IMR-90 (cell line): ENCODE measurements around the gene IFT57. TPM values are rescaled to one million over a fixed set of nuclear protein-coding genes. Genes with fewer than 3 reads are reported as not detected.
A peak's percentile ranks its signal among the peaks of the same experiment; 100 is the strongest.

Experiments
- ATAC-seq: fragments of 200-7000 bp; cut with Tn5 transposase; 2 replicates; pipeline ENCODE4 v1.9.1; 2020; ENCODE audit warnings: low read depth, mild to moderate bottlenecking, moderate library complexity
- BruUV-seq: library from RNA; stranded (reverse); fragments of 400-500 nt; replicated peaks from 2 replicates; lab custom pipeline; 2021; lab: Mats Ljungman, UMichigan
- CTCF ChIA-PET: fragments of 300-600 bp; formaldehyde crosslinking; extraction: SDS; loops from one replicate; lab custom pipeline; 2021; ENCODE audit warnings: antibody characterized with exemption; lab: Yijun Ruan, JAX
- POLR2A ChIA-PET: fragments of 300-600 bp; sonication (Branson Sonifier 250); formaldehyde crosslinking; loops from one replicate; lab custom pipeline; 2022; ENCODE audit warnings: antibody characterized with exemption; ENCODE audit not compliant: unreplicated experiment; lab: Charles Lee
- DNase-seq: peaks from one replicate; pipeline ENCODE4 v3.0.0; 2013
- H2AFZ ChIP-seq: replicated peaks from 2 replicates; pipeline ENCODE3; 2013; ENCODE audit warnings: low read length, mild to moderate bottlenecking; ENCODE audit not compliant: poor library complexity
- H2AK5ac ChIP-seq: 2 replicates; pipeline ENCODE4 v1.6.1; 2013; ENCODE audit warnings: low read depth, low read length, inconsistent platforms
- H2AK9ac ChIP-seq: replicated peaks from 2 replicates; pipeline ENCODE3; 2013; ENCODE audit warnings: mild to moderate bottlenecking, low read depth, low read length, moderate library complexity; ENCODE audit not compliant: poor library complexity
- H2BK120ac ChIP-seq: 2 replicates; pipeline ENCODE4 v1.6.1; 2013; ENCODE audit warnings: low read depth, low read length, inconsistent platforms
- H2BK15ac ChIP-seq: 3 replicates; pipeline ENCODE4 v1.6.1; 2013; ENCODE audit warnings: low read depth, low read length, inconsistent platforms
- H2BK20ac ChIP-seq: 2 replicates; pipeline ENCODE4 v1.6.1; 2013; ENCODE audit warnings: low read depth, mild to moderate bottlenecking, inconsistent platforms, low read length, moderate library complexity
- H2BK5ac ChIP-seq: 2 replicates; pipeline ENCODE4 v1.6.1; 2013; ENCODE audit warnings: mild to moderate bottlenecking, low read depth, low read length, inconsistent platforms; ENCODE audit not compliant: poor library complexity, severe bottlenecking
- H3K14ac ChIP-seq: replicated peaks from 2 replicates; pipeline ENCODE4 v1.6.1; 2013; ENCODE audit warnings: low read depth, low read length, inconsistent platforms
- H3K18ac ChIP-seq: 2 replicates; pipeline ENCODE4 v1.6.1; 2013; ENCODE audit warnings: low read depth, low read length, control low read depth
- H3K23ac ChIP-seq: 2 replicates; pipeline ENCODE4 v1.6.1; 2013; ENCODE audit warnings: low read depth, low read length, inconsistent platforms
- H3K27ac ChIP-seq: 2 replicates; pipeline ENCODE4 v1.5.1; 2013; ENCODE audit warnings: mild to moderate bottlenecking, control low read depth, low read length; ENCODE audit not compliant: insufficient read depth
- H3K27me3 ChIP-seq: 2 replicates; pipeline ENCODE4 v1.6.1; 2013; ENCODE audit warnings: low read length; ENCODE audit not compliant: control insufficient read depth, insufficient read depth
- H3K36me3 ChIP-seq: 2 replicates; pipeline ENCODE4 v1.6.1; 2013; ENCODE audit warnings: low read length, mixed read lengths; ENCODE audit not compliant: control insufficient read depth, insufficient read depth
- H3K4ac ChIP-seq: 2 replicates; pipeline ENCODE4 v1.6.1; 2013; ENCODE audit warnings: low read depth, low read length, inconsistent platforms
- H3K4me1 ChIP-seq: 2 replicates; pipeline ENCODE4 v1.6.1; 2013; ENCODE audit warnings: low read length, mixed read lengths; ENCODE audit not compliant: control insufficient read depth, insufficient read depth
- H3K4me2 ChIP-seq: 2 replicates; pipeline ENCODE4 v1.6.1; 2013; ENCODE audit warnings: low read depth, mild to moderate bottlenecking, control low read depth, low read length, moderate library complexity
- H3K4me3 ChIP-seq: 2 replicates; pipeline ENCODE4 v1.5.1; 2013; ENCODE audit warnings: low read depth, mild to moderate bottlenecking, control low read depth, low read length, moderate library complexity; ENCODE audit not compliant: insufficient read depth
- H3K56ac ChIP-seq: 2 replicates; pipeline ENCODE4 v1.6.1; 2013; ENCODE audit warnings: low read length, inconsistent platforms; ENCODE audit not compliant: insufficient read depth; ENCODE audit errors: extremely low read depth
- H3K79me1 ChIP-seq, 2 experiments: 2 replicates each; pipeline ENCODE4 v1.6.1; 2013; ENCODE audit warnings: low read length in 2 of 2, inconsistent platforms in 1 of 2, low read depth in 1 of 2
- H3K9ac ChIP-seq: 2 replicates; pipeline ENCODE4 v1.6.1; 2013; ENCODE audit warnings: low read depth, low read length, control low read depth
- H3K9me1 ChIP-seq: 2 replicates; pipeline ENCODE4 v1.6.1; 2013; ENCODE audit warnings: low read length, inconsistent platforms; ENCODE audit not compliant: insufficient read depth
- H3K9me3 ChIP-seq: 2 replicates; pipeline ENCODE4 v1.6.1; 2013; ENCODE audit warnings: low read length; ENCODE audit not compliant: control insufficient read depth, insufficient read depth
- H4K20me1 ChIP-seq: 2 replicates; pipeline ENCODE4 v1.6.1; 2013; ENCODE audit warnings: low read length, inconsistent platforms; ENCODE audit not compliant: insufficient read depth
- H4K5ac ChIP-seq: 2 replicates; pipeline ENCODE4 v1.6.1; 2013; ENCODE audit warnings: mild to moderate bottlenecking, low read depth, low read length, control low read depth
- H4K8ac ChIP-seq, 2 experiments: 2 replicates each; pipeline ENCODE4 v1.6.1; 2013; ENCODE audit warnings: low read depth in 2 of 2, low read length in 2 of 2, control low read depth in 1 of 2, inconsistent platforms in 1 of 2
- H4K91ac ChIP-seq: 2 replicates; pipeline ENCODE4 v1.6.1; 2013; ENCODE audit warnings: low read depth, low read length, inconsistent platforms; ENCODE audit not compliant: insufficient read depth
- BHLHE40 ChIP-seq: fragments of 150-350 bp; IDR thresholded peaks from 2 replicates; pipeline ENCODE4 v1.6.1; 2016; ENCODE audit warnings: mild to moderate bottlenecking, low read depth, low read length
- MAFK ChIP-seq: IDR thresholded peaks from 2 replicates; pipeline ENCODE4 v1.6.1; 2012; ENCODE audit warnings: low read depth, low read length, improper control_type of control experiment
- NFE2L2 ChIP-seq: fragments of 150-350 bp; IDR thresholded peaks from 2 replicates; pipeline ENCODE4 v1.6.1; 2016; ENCODE audit warnings: low read depth, mild to moderate bottlenecking, low read length
- RCOR1 ChIP-seq: IDR thresholded peaks from 2 replicates; pipeline ENCODE4 v1.6.1; 2012; ENCODE audit warnings: mild to moderate bottlenecking, low read length, improper control_type of control experiment; ENCODE audit not compliant: insufficient replicate concordance
- RFX5 ChIP-seq: IDR thresholded peaks from 2 replicates; pipeline ENCODE4 v1.8.0; 2012; ENCODE audit warnings: low read depth, mild to moderate bottlenecking, low read length, moderate library complexity
- SMC3 ChIP-seq: fragments of 150-350 bp; IDR thresholded peaks from 2 replicates; pipeline ENCODE4 v1.6.1; 2016; ENCODE audit warnings: low read depth, mild to moderate bottlenecking, antibody characterized with exemption, low read length, moderate library complexity
- WGBS, 2 experiments: methylation state at CpG; one replicate each; pipeline versions ENCODE4 v1.1.5 to v1.1.7; 2013; ENCODE audit warnings: missing lambda C conversion rate in 2 of 2; ENCODE audit not compliant: insufficient read length in 1 of 2; ENCODE audit errors: extremely low coverage in 2 of 2; 5-methylcytosine and 5-hydroxymethylcytosine counted together
- dilution Hi-C: fragments of 300-500 bp; cut with HindIII; formaldehyde crosslinking; loops from one replicate; pipeline ENCODE4 v1.14.3; 2018; ENCODE audit warnings: low sequenced_read_pairs; ENCODE audit not compliant: unreplicated experiment
- in situ Hi-C: fragments of 300-500 bp; cut with MboI; formaldehyde crosslinking; loops from 3 replicates; pipeline ENCODE4 v1.14.3; 2019; ENCODE audit warnings: low sequenced_read_pairs, inconsistent platforms, mixed read lengths
- intact Hi-C: fragments of 100-400 bp; cut with micrococcal nuclease; formaldehyde crosslinking; loops from 2 replicates; pipeline ENCODE4 v1.10.0; 2022
- polyA plus RNA-seq, 3 experiments: library from polyadenylated mRNA; depleted of rRNA; stranded (reverse); fragments of >200 nt; gene quantifications; 2 replicates each; pipeline ENCODE4 v1.2.3, GENCODE V29; 2012; ENCODE audit warnings: low replicate concordance in 1 of 3
- total RNA-seq: library from RNA; depleted of rRNA; stranded (reverse); fragments of >200 nt; gene quantifications from 2 replicates; pipeline ENCODE4 v1.2.3, GENCODE V29; 2012

IFT57 gene
- total and polyA plus RNA-seq, 2 of the 4 experiments (the other 2 are of a cell fraction) = 30.0 to 35.3 TPM

DNA sequence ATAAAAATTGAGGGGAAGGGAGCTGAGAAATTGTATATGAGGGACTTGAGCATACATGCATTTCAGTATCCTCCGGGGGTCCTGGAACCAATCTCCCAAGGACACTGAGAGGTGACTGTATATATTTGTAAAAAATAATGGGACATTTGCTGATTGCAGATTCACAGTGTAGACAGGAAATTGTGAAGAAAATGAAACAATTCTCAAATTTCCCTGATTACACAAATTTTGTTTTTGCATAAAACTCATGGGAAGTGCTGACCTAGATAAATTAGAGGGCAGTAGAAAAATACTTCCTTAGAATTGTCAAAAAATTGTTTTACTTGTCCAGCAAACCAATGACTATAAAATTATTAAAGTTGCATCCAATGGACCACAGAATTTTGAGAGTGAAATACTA lies 64.0 kb downstream of the IFT57 start:
- no peak overlapping the region for H3K56ac ChIP-seq
- in situ Hi-C loops = no loop called here
- no peak overlapping the region for H2AK5ac ChIP-seq
- no peaks in the 10 kb centered on the region for H3K27me3 ChIP-seq
- peaks cover 7% of the 10 kb centered on the region for H3K4me1 ChIP-seq
- intact Hi-C loops = loop anchor here (10.0 kb wide), 1 partner anchor 247 kb away; no protein-coding TSS in a partner anchor
- CTCF ChIA-PET = interaction anchor here (0.5 to 0.6 kb wide), 2 partner anchors 77 to 940 kb away, joined by 3 to 6 read pairs; no protein-coding TSS in a partner anchor
- no peak overlapping the region for H2BK15ac ChIP-seq
- no peak for ATAC-seq
- H4K8ac ChIP-seq = no peak overlapping the region
- H3K9me1 ChIP-seq = peaks cover 4% of the 10 kb centered on the region; the same call in 1 of the 2 replicates
- no peak overlapping the region for H4K5ac ChIP-seq
- H3K9ac ChIP-seq = no peak overlapping the region
- no CpG with 5 or more reads among the region's 1 CpG for WGBS, 2 experiments
- no peak overlapping the region for H3K4me2 ChIP-seq
- H4K20me1 ChIP-seq = no peaks in the 10 kb centered on the region
- H2AK9ac ChIP-seq = no peak overlapping the region
- H3K4ac ChIP-seq = no peak overlapping the region
- H3K27ac ChIP-seq = no peak overlapping the region
- no peak overlapping the region for H2BK20ac ChIP-seq
- H3K14ac ChIP-seq = no peak overlapping the region
- BruUV-seq = no TSS peak
- no peak overlapping the region for H3K23ac ChIP-seq
- no peak overlapping the region for H3K18ac ChIP-seq
- H3K36me3 ChIP-seq = peaks cover 1% of the 10 kb centered on the region; the same call in 1 of the 2 replicates
- TF ChIP-seq NFE2L2 (no peak), SMC3 (no peak), BHLHE40 (no peak), MAFK (peak; percentile 48), RCOR1 (no peak), RFX5 (no peak)
- dilution Hi-C loops = no loop called here
- no peaks in the 10 kb centered on the region for H3K9me3 ChIP-seq
- no peak overlapping the region for H2BK5ac ChIP-seq
- H2AFZ ChIP-seq = no peak overlapping the region
- DNase-seq = no peak
- H3K79me1 ChIP-seq = no peaks in the 10 kb centered on the region
- no peak overlapping the region for H3K4me3 ChIP-seq
- H2BK120ac ChIP-seq = no peak overlapping the region
- H4K91ac ChIP-seq = no peak overlapping the region
- POLR2A ChIA-PET = interaction anchor here (0.6 kb wide), 1 partner anchor 25 kb away, joined by 4 read pairs; no protein-coding TSS in a partner anchor
